H9 (cell line): ENCODE results near the gene WDR33. TPM values are rescaled to one million over a fixed set of nuclear protein-coding genes. Genes with fewer than 3 reads are reported as not detected.
A peak's percentile ranks its signal among the peaks of the same experiment; 100 is the strongest.

Experiments used
- DNase-seq: peaks from one replicate; pipeline ENCODE4 v3.0.0-alpha.2; 2017
- H2AFZ ChIP-seq: one replicate; pipeline ENCODE4 v1.6.1; 2013; ENCODE audit warnings: mild to moderate bottlenecking, low read length, control low read depth, moderate library complexity
- H2AK5ac ChIP-seq: 2 replicates; pipeline ENCODE4 v1.6.1; 2013; ENCODE audit warnings: low read length, control low read depth, mixed read lengths; ENCODE audit not compliant: insufficient read length
- H2BK120ac ChIP-seq: one replicate; pipeline ENCODE4 v1.6.1; 2013; ENCODE audit warnings: low read depth, mild to moderate bottlenecking, low read length, control low read depth, inconsistent platforms; ENCODE audit not compliant: poor library complexity, severe bottlenecking
- H2BK12ac ChIP-seq: 2 replicates; pipeline ENCODE4 v1.6.1; 2013; ENCODE audit warnings: low read length, control low read depth, mixed read lengths, low read depth; ENCODE audit not compliant: insufficient read length
- H2BK15ac ChIP-seq: 2 replicates; pipeline ENCODE4 v1.6.1; 2013; ENCODE audit warnings: low read depth, low read length, control low read depth
- H2BK20ac ChIP-seq: one replicate; pipeline ENCODE4 v1.6.1; 2013; ENCODE audit warnings: low read depth, mild to moderate bottlenecking, low read length, control low read depth, inconsistent platforms; ENCODE audit not compliant: poor library complexity, severe bottlenecking
- H2BK5ac ChIP-seq: 2 replicates; pipeline ENCODE4 v1.6.1; 2013; ENCODE audit warnings: low read length, control low read depth, mixed read lengths; ENCODE audit not compliant: insufficient read length
- H3K14ac ChIP-seq: 2 replicates; pipeline ENCODE4 v1.6.1; 2013; ENCODE audit warnings: low read length, control low read depth; ENCODE audit not compliant: insufficient read depth
- H3K18ac ChIP-seq: 2 replicates; pipeline ENCODE4 v1.6.1; 2013; ENCODE audit warnings: low read depth, mild to moderate bottlenecking, mixed read lengths, low read length, control low read depth; ENCODE audit not compliant: insufficient read length
- H3K23ac ChIP-seq: 2 replicates; pipeline ENCODE4 v1.6.1; 2013; ENCODE audit warnings: low read length, control low read depth, mixed read lengths, low read depth; ENCODE audit not compliant: insufficient read length
- H3K23me2 ChIP-seq: 2 replicates; pipeline ENCODE4 v1.6.1; 2013; ENCODE audit warnings: low read depth, mild to moderate bottlenecking, mixed read lengths, low read length, control low read depth; ENCODE audit not compliant: insufficient read length, poor library complexity, severe bottlenecking
- H3K27ac ChIP-seq: 2 replicates; pipeline ENCODE4 v1.5.1; 2013; ENCODE audit warnings: low read length, control low read depth, mixed read lengths, low read depth; ENCODE audit not compliant: insufficient read length
- H3K27me3 ChIP-seq: 2 replicates; pipeline ENCODE4 v1.6.1; 2013; ENCODE audit warnings: low read length, control low read depth, inconsistent platforms; ENCODE audit not compliant: insufficient read depth
- H3K4ac ChIP-seq: 2 replicates; pipeline ENCODE4 v1.6.1; 2013; ENCODE audit warnings: low read depth, mild to moderate bottlenecking, control low read depth, inconsistent platforms, low read length, moderate library complexity
- H3K4me1 ChIP-seq: 2 replicates; pipeline ENCODE4 v1.6.1; 2013; ENCODE audit warnings: low read length, control low read depth, inconsistent platforms; ENCODE audit not compliant: insufficient read depth
- H3K4me2 ChIP-seq: 2 replicates; pipeline ENCODE4 v1.6.1; 2013; ENCODE audit warnings: low read length, control low read depth, mixed read lengths; ENCODE audit not compliant: insufficient read length, insufficient read depth
- H3K56ac ChIP-seq: 2 replicates; pipeline ENCODE4 v1.6.1; 2013; ENCODE audit warnings: low read depth, mild to moderate bottlenecking, mixed read lengths, low read length, control low read depth; ENCODE audit not compliant: insufficient read length
- H3K79me1 ChIP-seq: 2 replicates; pipeline ENCODE4 v1.6.1; 2013; ENCODE audit warnings: low read depth, mild to moderate bottlenecking, moderate library complexity, low read length, control low read depth, inconsistent platforms; ENCODE audit not compliant: insufficient read depth, poor library complexity, severe bottlenecking
- H3K79me2 ChIP-seq: 2 replicates; pipeline ENCODE4 v1.6.1; 2013; ENCODE audit warnings: low read length, control low read depth, inconsistent platforms; ENCODE audit not compliant: insufficient read depth
- H3K9ac ChIP-seq: 2 replicates; pipeline ENCODE4 v1.6.1; 2013; ENCODE audit warnings: low read length, control low read depth, mixed read lengths; ENCODE audit not compliant: insufficient read length; ENCODE audit errors: extremely low read depth
- H3K9me3 ChIP-seq: one replicate; pipeline ENCODE4 v1.6.1; 2013; ENCODE audit warnings: low read depth, low read length, inconsistent platforms; ENCODE audit not compliant: control insufficient read depth
- H3T11ph ChIP-seq: one replicate; pipeline ENCODE4 v1.6.1; 2013; ENCODE audit warnings: mild to moderate bottlenecking, low read length, control low read depth, inconsistent platforms
- H4K20me1 ChIP-seq: one replicate; pipeline ENCODE4 v1.6.1; 2013; ENCODE audit not compliant: control insufficient read depth, insufficient read length, insufficient read depth
- H4K5ac ChIP-seq: 2 replicates; pipeline ENCODE4 v1.6.1; 2013; ENCODE audit warnings: low read depth, mild to moderate bottlenecking, mixed read lengths, low read length, control low read depth; ENCODE audit not compliant: insufficient read length
- H4K8ac ChIP-seq: replicated peaks from 2 replicates; pipeline ENCODE4 v1.6.1; 2013; ENCODE audit warnings: low read length, control low read depth, mixed read lengths, low read depth; ENCODE audit not compliant: insufficient read length
- H4K91ac ChIP-seq: 2 replicates; pipeline ENCODE4 v1.6.1; 2013; ENCODE audit warnings: low read depth, mild to moderate bottlenecking, moderate library complexity, mixed read lengths, low read length, control low read depth; ENCODE audit not compliant: insufficient read length
- H3K27ac Mint-ChIP-seq, 3 experiments: 2 replicates in 2 of 3; 3 replicates in 1 of 3; pipeline ENCODE4 v1.8.0; 2020 to 2021; ENCODE audit warnings: mixed read lengths in 3 of 3, mild to moderate bottlenecking in 1 of 3, moderate library complexity in 1 of 3
- H3K27me3 Mint-ChIP-seq: 2 replicates; pipeline ENCODE4 v1.8.0; 2021; ENCODE audit warnings: low read depth, mild to moderate bottlenecking, moderate library complexity, mixed read lengths
- H3K36me3 Mint-ChIP-seq, 3 experiments: 2 replicates in 2 of 3; 3 replicates in 1 of 3; pipeline ENCODE4 v1.8.0; 2020 to 2021; ENCODE audit warnings: low read depth in 3 of 3, mixed read lengths in 3 of 3; ENCODE audit not compliant: insufficient read depth in 1 of 3
- H3K4me1 Mint-ChIP-seq, 2 experiments: 2 replicates each; pipeline ENCODE4 v1.8.0; 2020; ENCODE audit warnings: mixed read lengths in 2 of 2
- H3K4me3 Mint-ChIP-seq, 2 experiments: 2 replicates in 1 of 2; 3 replicates in 1 of 2; pipeline ENCODE4 v1.8.0; 2020 to 2021; ENCODE audit warnings: mild to moderate bottlenecking in 2 of 2, mixed read lengths in 2 of 2, moderate library complexity in 1 of 2
- H3K9me3 Mint-ChIP-seq, 2 experiments: 2 replicates in 1 of 2; 3 replicates in 1 of 2; pipeline ENCODE4 v1.8.0; 2020; ENCODE audit warnings: mild to moderate bottlenecking in 2 of 2, mixed read lengths in 2 of 2, moderate library complexity in 1 of 2
- WGBS: extraction: QIAGEN DNeasy Blood & Tissue Kit; methylation state at CpG from one replicate; pipeline ENCODE4 v1.1.7; 2013; ENCODE audit warnings: missing lambda C conversion rate, low lambda C conversion rate, mixed read lengths; ENCODE audit not compliant: insufficient read length; ENCODE audit errors: extremely low coverage; 5-methylcytosine and 5-hydroxymethylcytosine counted together
- total RNA-seq: library from RNA; stranded (reverse); gene quantifications from 2 replicates; pipeline ENCODE4 v1.2.1, GENCODE V29; 2021
- TF ChIP-seq, protein P1 (sequence below): fragments of 200-600 bp; sonication (generic); conservative IDR thresholded peaks from 3 replicates; pipeline ENCODE4 v1.8.0; 2021; ENCODE audit warnings: antibody characterized with exemption, mild to moderate bottlenecking

Gene WDR33
- total RNA-seq, 1 experiment from 2014 or later = 86.0 TPM

DNA sequence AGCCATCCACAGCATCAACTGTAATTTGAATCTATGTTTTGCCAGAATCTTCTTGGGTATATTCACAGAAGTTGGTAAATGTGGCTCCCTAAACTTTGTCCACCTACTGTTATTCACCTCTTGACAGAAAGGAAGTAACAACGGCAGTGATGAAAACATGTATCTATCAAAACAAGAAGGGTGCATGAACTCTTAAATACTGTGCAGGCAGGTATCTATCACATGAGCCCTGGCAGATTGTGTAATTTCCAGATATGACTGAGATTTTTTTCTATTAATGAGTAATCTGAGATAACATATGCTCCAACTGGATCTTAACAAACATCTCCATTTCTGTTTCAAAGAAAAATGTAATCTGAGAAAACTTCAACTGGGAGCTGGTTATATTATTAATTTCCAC is 73.1 kb downstream of the WDR33 start:
- Histone ChIP-seq H3K4me2 (no peak overlapping the region), H3K79me1 (no peaks in the 10 kb centered on the region), H4K91ac (no peak overlapping the region), H4K5ac (no peak overlapping the region), H3K4ac (no peak overlapping the region), H3K79me2 (no peaks in the 10 kb centered on the region), H2BK120ac (no peak overlapping the region), H3K27ac (no peak overlapping the region), H3K27me3 (no peaks in the 10 kb centered on the region), H3K9ac (no peak overlapping the region), H3K56ac (no peak overlapping the region), H2AFZ (no peak overlapping the region), H2BK12ac (no peak overlapping the region), H2BK20ac (no peak overlapping the region), H2BK5ac (no peak overlapping the region), H3K23ac (no peak overlapping the region), H3K14ac (no peak overlapping the region), H2AK5ac (no peak overlapping the region), H3K4me1 (no peaks in the 10 kb centered on the region), H3K9me3 (no peaks in the 10 kb centered on the region), H2BK15ac (no peak overlapping the region), H4K20me1 (no peaks in the 10 kb centered on the region), H4K8ac (no peak overlapping the region), H3K23me2 (no peaks in the 10 kb centered on the region), H3T11ph (no peak overlapping the region), H3K18ac (no peak overlapping the region)
- Mint-ChIP-seq H3K27me3 (no peaks in the 10 kb centered on the region), H3K4me1 (no peaks in the 10 kb centered on the region), H3K4me3 (no peak overlapping the region), H3K27ac (peak overlapping the region in 1 of 3 experiments; percentile 54; a peak in 1 of 7 replicates), H3K9me3 (no peaks in the 10 kb centered on the region), H3K36me3 (peaks cover 2 to 28% (median 28%) of the 10 kb centered on the region in 3 experiments; a peak in 5 of 7 replicates)
- TF ChIP-seq, protein P1, sequence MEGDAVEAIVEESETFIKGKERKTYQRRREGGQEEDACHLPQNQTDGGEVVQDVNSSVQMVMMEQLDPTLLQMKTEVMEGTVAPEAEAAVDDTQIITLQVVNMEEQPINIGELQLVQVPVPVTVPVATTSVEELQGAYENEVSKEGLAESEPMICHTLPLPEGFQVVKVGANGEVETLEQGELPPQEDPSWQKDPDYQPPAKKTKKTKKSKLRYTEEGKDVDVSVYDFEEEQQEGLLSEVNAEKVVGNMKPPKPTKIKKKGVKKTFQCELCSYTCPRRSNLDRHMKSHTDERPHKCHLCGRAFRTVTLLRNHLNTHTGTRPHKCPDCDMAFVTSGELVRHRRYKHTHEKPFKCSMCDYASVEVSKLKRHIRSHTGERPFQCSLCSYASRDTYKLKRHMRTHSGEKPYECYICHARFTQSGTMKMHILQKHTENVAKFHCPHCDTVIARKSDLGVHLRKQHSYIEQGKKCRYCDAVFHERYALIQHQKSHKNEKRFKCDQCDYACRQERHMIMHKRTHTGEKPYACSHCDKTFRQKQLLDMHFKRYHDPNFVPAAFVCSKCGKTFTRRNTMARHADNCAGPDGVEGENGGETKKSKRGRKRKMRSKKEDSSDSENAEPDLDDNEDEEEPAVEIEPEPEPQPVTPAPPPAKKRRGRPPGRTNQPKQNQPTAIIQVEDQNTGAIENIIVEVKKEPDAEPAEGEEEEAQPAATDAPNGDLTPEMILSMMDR = no peak
- no peak for DNase-seq
- no CpG with 5 or more reads among the region's 1 CpG for WGBS
